ENCODE data around the gene PCDHGA8.

PCDHGA8 gene

DNA sequence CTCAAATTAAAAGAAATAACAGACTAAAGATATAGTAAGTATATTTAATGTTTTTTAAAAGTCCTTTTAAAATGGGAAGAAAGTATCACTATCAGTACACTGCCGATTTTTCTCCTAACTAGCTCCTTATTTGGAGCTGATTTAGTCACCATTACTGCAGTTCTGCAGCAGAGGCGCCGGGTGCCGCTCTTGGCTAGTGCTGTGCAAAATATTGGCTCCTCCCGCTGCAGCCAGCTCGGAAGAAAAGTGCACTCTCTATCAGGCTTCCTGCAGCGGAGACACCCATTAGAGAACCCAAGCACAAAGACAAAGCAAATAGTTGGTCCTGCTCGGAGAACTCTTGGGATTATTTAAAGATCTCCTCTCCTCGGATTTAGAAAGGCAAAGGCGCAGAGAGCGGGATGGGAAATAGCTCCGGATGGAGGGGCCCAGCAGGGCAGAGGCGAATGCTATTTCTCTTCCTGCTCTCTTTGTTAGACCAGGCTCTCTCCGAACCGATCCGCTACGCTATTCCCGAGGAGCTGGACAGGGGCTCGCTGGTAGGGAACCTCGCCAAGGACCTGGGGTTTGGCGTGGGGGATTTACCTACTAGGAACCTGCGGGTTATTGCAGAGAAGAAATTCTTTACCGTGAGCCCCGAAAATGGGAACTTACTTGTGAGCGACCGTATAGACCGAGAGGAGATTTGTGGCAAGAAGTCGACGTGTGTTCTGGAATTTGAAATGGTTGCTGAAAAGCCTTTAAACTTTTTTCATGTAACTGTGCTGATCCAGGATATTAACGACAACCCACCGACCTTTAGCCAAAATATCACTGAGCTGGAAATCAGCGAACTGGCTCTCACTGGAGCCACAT, 22.2 kb upstream of the PCDHGA8 start, which contains the start of gene PCDHGB3:
TSS of gene PCDHGB3 (plus strand) at position 249 of the 855 bp plus-strand sequence. CDS start at position 402, 153 bp downstream.
- ATAC-seq = no peak
- TF ChIP-seq ZFP3 (CRISPR knock-in tag; IDR thresholded peaks at IDR 0.05) = no peak
- TF ChIP-seq, protein P1, sequence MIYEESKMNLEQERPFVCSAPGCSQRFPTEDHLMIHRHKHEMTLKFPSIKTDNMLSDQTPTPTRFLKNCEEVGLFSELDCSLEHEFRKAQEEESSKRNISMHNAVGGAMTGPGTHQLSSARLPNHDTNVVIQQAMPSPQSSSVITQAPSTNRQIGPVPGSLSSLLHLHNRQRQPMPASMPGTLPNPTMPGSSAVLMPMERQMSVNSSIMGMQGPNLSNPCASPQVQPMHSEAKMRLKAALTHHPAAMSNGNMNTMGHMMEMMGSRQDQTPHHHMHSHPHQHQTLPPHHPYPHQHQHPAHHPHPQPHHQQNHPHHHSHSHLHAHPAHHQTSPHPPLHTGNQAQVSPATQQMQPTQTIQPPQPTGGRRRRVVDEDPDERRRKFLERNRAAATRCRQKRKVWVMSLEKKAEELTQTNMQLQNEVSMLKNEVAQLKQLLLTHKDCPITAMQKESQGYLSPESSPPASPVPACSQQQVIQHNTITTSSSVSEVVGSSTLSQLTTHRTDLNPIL (CRISPR knock-in tag; IDR thresholded peaks at IDR 0.05; ENCODE audit: low read depth) = no peak

DNA sequence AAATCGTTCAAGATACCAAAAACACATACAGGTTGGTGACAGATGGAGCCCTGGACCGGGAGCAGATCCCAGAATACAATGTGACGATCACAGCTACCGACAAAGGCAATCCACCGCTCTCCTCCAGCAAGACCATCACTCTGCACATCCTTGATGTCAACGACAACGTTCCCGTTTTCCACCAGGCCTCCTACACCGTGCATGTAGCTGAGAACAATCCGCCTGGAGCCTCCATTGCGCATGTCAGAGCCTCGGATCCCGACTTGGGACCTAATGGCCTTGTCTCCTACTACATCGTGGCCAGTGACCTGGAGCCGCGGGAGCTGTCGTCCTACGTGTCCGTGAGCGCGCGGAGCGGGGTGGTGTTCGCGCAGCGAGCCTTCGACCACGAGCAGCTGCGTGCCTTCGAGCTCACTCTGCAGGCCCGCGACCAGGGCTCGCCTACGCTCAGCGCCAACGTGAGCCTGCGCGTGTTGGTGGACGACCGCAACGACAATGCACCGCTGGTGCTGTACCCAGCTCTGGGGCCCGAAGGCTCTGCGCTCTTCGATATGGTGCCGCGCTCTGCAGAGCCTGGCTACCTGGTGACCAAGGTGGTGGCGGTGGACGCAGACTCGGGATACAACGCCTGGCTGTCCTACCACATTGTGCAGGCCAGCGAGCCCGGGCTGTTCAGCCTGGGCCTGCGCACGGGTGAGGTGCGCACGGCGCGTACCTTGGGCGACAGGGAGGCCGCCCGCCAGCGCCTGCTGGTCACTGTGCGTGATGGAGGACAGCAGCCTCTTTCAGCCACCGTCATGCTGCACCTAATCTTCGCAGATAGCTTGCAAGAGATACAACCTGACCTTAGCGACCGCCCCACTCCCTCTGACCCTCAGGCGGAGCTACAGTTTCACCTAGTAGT, 20.6 kb upstream of the PCDHGA8 start:
- TF ChIP-seq OSR1 (CRISPR knock-in tag; IDR thresholded peaks at IDR 0.05) (no peak), TCF4 (CRISPR knock-in tag; IDR thresholded peaks at IDR 0.05; ENCODE audit: borderline replicate concordance) (no peak), ZNF70 (CRISPR knock-in tag; IDR thresholded peaks at IDR 0.05) (no peak), TOX (CRISPR knock-in tag; IDR thresholded peaks at IDR 0.05; ENCODE audit: borderline replicate concordance) (no peak), SNAI2 (CRISPR knock-in tag; IDR thresholded peaks at IDR 0.05) (no peak), ZNF565 (CRISPR knock-in tag; conservative IDR thresholded peaks at IDR 0.05; ENCODE audit: low read depth) (no peak), ARNTL (CRISPR knock-in tag; IDR thresholded peaks at IDR 0.05; ENCODE audit: borderline replicate concordance, low read depth) (no peak), ESRRG (CRISPR knock-in tag; IDR thresholded peaks at IDR 0.05) (no peak), GLIS3 (CRISPR knock-in tag; IDR thresholded peaks at IDR 0.05) (no peak), ZFP30 (CRISPR knock-in tag; IDR thresholded peaks at IDR 0.05) (no peak), ZNF8 (CRISPR knock-in tag; IDR thresholded peaks at IDR 0.05) (no peak), ZC3H10 (CRISPR knock-in tag; IDR thresholded peaks at IDR 0.05) (no peak)
- TF ChIP-seq, protein P2, sequence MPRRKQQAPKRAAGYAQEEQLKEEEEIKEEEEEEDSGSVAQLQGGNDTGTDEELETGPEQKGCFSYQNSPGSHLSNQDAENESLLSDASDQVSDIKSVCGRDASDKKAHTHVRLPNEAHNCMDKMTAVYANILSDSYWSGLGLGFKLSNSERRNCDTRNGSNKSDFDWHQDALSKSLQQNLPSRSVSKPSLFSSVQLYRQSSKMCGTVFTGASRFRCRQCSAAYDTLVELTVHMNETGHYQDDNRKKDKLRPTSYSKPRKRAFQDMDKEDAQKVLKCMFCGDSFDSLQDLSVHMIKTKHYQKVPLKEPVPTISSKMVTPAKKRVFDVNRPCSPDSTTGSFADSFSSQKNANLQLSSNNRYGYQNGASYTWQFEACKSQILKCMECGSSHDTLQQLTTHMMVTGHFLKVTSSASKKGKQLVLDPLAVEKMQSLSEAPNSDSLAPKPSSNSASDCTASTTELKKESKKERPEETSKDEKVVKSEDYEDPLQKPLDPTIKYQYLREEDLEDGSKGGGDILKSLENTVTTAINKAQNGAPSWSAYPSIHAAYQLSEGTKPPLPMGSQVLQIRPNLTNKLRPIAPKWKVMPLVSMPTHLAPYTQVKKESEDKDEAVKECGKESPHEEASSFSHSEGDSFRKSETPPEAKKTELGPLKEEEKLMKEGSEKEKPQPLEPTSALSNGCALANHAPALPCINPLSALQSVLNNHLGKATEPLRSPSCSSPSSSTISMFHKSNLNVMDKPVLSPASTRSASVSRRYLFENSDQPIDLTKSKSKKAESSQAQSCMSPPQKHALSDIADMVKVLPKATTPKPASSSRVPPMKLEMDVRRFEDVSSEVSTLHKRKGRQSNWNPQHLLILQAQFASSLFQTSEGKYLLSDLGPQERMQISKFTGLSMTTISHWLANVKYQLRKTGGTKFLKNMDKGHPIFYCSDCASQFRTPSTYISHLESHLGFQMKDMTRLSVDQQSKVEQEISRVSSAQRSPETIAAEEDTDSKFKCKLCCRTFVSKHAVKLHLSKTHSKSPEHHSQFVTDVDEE (CRISPR knock-in tag; IDR thresholded peaks at IDR 0.05) = no peak
- TF ChIP-seq, protein P3, sequence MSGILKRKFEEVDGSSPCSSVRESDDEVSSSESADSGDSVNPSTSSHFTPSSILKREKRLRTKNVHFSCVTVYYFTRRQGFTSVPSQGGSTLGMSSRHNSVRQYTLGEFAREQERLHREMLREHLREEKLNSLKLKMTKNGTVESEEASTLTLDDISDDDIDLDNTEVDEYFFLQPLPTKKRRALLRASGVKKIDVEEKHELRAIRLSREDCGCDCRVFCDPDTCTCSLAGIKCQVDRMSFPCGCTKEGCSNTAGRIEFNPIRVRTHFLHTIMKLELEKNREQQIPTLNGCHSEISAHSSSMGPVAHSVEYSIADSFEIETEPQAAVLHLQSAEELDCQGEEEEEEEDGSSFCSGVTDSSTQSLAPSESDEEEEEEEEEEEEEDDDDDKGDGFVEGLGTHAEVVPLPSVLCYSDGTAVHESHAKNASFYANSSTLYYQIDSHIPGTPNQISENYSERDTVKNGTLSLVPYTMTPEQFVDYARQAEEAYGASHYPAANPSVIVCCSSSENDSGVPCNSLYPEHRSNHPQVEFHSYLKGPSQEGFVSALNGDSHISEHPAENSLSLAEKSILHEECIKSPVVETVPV (CRISPR knock-in tag; IDR thresholded peaks at IDR 0.05) = no peak
- TF ChIP-seq, protein P4, sequence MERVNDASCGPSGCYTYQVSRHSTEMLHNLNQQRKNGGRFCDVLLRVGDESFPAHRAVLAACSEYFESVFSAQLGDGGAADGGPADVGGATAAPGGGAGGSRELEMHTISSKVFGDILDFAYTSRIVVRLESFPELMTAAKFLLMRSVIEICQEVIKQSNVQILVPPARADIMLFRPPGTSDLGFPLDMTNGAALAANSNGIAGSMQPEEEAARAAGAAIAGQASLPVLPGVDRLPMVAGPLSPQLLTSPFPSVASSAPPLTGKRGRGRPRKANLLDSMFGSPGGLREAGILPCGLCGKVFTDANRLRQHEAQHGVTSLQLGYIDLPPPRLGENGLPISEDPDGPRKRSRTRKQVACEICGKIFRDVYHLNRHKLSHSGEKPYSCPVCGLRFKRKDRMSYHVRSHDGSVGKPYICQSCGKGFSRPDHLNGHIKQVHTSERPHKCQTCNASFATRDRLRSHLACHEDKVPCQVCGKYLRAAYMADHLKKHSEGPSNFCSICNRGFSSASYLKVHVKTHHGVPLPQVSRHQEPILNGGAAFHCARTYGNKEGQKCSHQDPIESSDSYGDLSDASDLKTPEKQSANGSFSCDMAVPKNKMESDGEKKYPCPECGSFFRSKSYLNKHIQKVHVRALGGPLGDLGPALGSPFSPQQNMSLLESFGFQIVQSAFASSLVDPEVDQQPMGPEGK (CRISPR knock-in tag; IDR thresholded peaks at IDR 0.05; ENCODE audit: borderline replicate concordance) = no peak
- TF ChIP-seq, protein P1 (CRISPR knock-in tag; IDR thresholded peaks at IDR 0.05; ENCODE audit: low read depth) = no peak
- TF ChIP-seq, protein P5, sequence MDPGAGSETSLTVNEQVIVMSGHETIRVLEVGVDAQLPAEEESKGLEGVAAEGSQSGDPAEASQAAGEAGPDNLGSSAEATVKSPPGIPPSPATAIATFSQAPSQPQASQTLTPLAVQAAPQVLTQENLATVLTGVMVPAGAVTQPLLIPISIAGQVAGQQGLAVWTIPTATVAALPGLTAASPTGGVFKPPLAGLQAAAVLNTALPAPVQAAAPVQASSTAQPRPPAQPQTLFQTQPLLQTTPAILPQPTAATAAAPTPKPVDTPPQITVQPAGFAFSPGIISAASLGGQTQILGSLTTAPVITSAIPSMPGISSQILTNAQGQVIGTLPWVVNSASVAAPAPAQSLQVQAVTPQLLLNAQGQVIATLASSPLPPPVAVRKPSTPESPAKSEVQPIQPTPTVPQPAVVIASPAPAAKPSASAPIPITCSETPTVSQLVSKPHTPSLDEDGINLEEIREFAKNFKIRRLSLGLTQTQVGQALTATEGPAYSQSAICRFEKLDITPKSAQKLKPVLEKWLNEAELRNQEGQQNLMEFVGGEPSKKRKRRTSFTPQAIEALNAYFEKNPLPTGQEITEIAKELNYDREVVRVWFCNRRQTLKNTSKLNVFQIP (CRISPR knock-in tag; IDR thresholded peaks at IDR 0.05; ENCODE audit: borderline replicate concordance, low read depth) = no peak
- no peak for ATAC-seq

Data from SK-N-SH treated with all-trans-retinoic acid at 6 μM for 48 hours (cell line).